Hepatocyte (in vitro differentiated cells): ENCODE results near the gene VARS1.

ENCODE experiments used
- CTCF ChIP-seq: fragments of 200-600 bp; sonication (generic); IDR thresholded peaks from 2 replicates; pipeline ENCODE4 v1.5.1; 2016; ENCODE audit warnings: antibody characterized with exemption, mild to moderate bottlenecking; ENCODE audit not compliant: poor library complexity
- EZH2 ChIP-seq: fragments of 200-600 bp; sonication (generic); IDR thresholded peaks from 2 replicates; pipeline ENCODE4 v1.6.1; 2016; ENCODE audit warnings: antibody characterized with exemption, mild to moderate bottlenecking, borderline replicate concordance
- EZH2phosphoT487 ChIP-seq: fragments of 200-600 bp; sonication (generic); IDR thresholded peaks from one replicate; pipeline ENCODE4 v1.6.1; 2018; ENCODE audit warnings: antibody characterized with exemption, mild to moderate bottlenecking, low read depth, moderate library complexity; ENCODE audit not compliant: unreplicated experiment, severe bottlenecking

DNA sequence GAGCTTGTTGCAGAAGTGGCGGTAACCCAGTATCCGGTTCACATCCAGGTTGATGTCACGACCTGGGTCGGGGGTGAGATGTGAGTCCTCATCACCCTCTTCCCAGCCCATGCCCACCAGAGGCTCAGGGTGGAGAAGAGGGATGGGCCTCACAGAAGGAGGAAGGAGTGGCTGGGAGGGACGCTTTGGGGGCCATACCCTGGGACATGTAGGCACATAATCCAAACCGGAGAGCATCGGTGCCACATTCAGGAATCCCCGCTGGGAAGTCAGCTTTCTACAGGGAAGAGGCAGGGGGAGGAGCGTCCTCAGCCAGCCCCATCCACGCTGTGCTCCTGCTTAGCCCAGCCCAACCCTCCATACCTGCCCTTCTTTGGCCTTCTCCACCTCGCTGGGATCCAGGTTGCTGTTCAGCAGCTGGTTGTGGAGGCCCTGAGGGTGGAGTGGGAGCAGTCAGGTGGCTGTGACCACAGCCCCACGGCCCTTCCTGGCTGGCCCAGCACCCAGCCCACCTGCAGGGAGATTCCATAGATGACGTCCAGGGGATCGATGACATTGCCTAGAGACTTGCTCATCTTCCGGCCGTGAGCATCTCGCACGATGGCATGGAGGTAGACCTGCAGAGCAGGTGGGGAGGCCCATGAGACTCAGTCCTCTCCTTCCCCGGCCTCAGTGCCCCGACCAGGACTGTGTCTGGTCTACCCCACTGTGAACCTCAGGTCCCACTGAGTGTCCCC lies 14.9 kb downstream of the VARS1 start:
- TF ChIP-seq CTCF (no peak), EZH2 (no peak), EZH2phosphoT487 (no peak)
